ENCODE measurements around the gene LYRM7. TPM values are rescaled to one million over a fixed set of nuclear protein-coding genes. Genes with fewer than 3 reads are reported as not detected.
A peak's percentile ranks its signal among the peaks of the same experiment; 100 is the strongest.

LYRM7 gene
- total and polyA plus RNA-seq, 4 experiments from 2014 or later: 7.0 to 18.4 (median 14.1) TPM

DNA sequence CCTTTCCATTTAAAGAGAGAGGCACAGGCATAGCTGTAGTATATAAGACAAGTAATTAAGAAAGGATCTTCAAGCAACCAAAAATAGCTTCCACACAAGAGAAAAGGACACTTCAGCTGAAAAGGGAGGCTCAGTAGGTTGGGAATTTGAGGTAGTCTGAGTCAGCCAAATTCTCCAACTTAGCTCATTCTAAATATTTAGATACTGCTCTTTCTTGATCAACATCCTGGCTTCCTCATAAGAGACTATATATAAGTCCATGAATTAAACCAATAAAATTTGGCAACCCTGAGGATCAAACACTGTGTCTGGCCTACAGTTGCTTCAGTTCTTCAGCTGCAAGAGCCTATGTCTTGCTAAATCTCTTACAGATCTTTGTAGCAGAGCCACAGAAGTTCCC is 23.5 kb upstream of the LYRM7 start:
- ChIA-PET CTCF (ENCODE audit: partially characterized antibody) (interaction anchor here (1.5 kb wide), 1 partner anchor 14 kb away, joined by 6 read pairs; no protein-coding TSS in a partner anchor), POLR2A (ENCODE audit: partially characterized antibody) (interaction anchor here (1.1 to 1.4 kb wide), 2 partner anchors 16 to 18 kb away, joined by 3 to 4 read pairs; no protein-coding TSS in a partner anchor)
- Mint-ChIP-seq H3K36me3 (no peaks in the 10 kb centered on the region), H3K4me3 (no peak overlapping the region), H3K9me3 (peaks cover 0 to 3% (median 0%) of the 10 kb centered on the region in 8 donors), H3K27me3 (no peaks in the 10 kb centered on the region), H3K27ac (no peak overlapping the region), H3K4me1 (peaks cover 0 to 1% (median 0%) of the 10 kb centered on the region in 4 donors)
- no peak overlapping the region for H3K27ac ChIP-seq (ENCODE audit: low read depth, low read length)
- H3K9me3 ChIP-seq (ENCODE audit: control insufficient read depth in 1 of 2, low read length in 2 of 2): no peaks in the 10 kb centered on the region
- no peaks in the 10 kb centered on the region for H3K27me3 ChIP-seq (ENCODE audit: insufficient read depth, low read length)
- no peaks in the 10 kb centered on the region for H3K36me3 ChIP-seq (ENCODE audit: insufficient read depth, low read length)
- intact Hi-C loops (cut with micrococcal nuclease): no loop called here
- no peak for DNase-seq
- no peaks in the 10 kb centered on the region for H3K4me1 ChIP-seq (ENCODE audit: insufficient read depth, low read length)
- no peak overlapping the region for H3K4me3 ChIP-seq (ENCODE audit: low read length in 2 of 2)

DNA sequence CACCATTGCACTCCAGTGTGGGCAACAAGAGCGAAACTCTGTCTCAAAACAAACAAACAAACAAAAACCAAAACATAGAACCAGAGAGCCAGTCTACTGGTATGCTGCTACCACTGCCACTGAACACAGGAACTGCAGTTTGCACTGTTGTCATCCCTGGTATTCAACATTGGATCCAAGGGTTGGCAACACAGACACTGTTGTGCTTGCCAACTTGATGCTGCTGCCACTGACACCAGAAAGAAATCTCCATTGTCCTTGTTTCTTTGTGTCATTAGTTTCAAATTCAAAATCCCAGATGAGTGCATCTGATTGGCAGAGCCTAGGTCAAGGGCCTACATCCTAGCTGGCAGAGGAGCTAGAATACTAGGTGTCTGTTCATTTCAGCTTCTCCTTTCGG is 21.9 kb upstream of the LYRM7 start:
- DNase-seq: no peak
- Histone ChIP-seq H3K4me1 (ENCODE audit: insufficient read depth, low read length) (no peaks in the 10 kb centered on the region), H3K27ac (ENCODE audit: low read depth, low read length) (no peak overlapping the region), H3K36me3 (ENCODE audit: insufficient read depth, low read length) (no peaks in the 10 kb centered on the region), H3K27me3 (ENCODE audit: insufficient read depth, low read length) (no peaks in the 10 kb centered on the region), H3K9me3 (ENCODE audit: control insufficient read depth in 1 of 2, low read length in 2 of 2) (no peaks in the 10 kb centered on the region), H3K4me3 (ENCODE audit: low read length in 2 of 2) (no peak overlapping the region)
- Mint-ChIP-seq H3K27me3 (no peaks in the 10 kb centered on the region), H3K4me1 (no peaks in the 10 kb centered on the region), H3K36me3 (no peaks in the 10 kb centered on the region), H3K9me3 (peaks cover 0 to 3% (median 0%) of the 10 kb centered on the region in 8 donors), H3K4me3 (no peak overlapping the region), H3K27ac (peak overlapping the region in 1 of 7 donors; percentile 8)
- CTCF ChIA-PET (ENCODE audit: partially characterized antibody): interaction anchor here (0.7 to 1.5 kb wide), 3 partner anchors 153 to 364 kb away, joined by 3 to 4 read pairs (median 4); no protein-coding TSS in a partner anchor
- intact Hi-C loops (cut with micrococcal nuclease): no loop called here
- POLR2A ChIA-PET (ENCODE audit: partially characterized antibody): interaction anchor here (1.0 kb wide), 1 partner anchor 115 kb away, joined by 3 read pairs; the partner anchor contains the start of gene CDC42SE2

DNA sequence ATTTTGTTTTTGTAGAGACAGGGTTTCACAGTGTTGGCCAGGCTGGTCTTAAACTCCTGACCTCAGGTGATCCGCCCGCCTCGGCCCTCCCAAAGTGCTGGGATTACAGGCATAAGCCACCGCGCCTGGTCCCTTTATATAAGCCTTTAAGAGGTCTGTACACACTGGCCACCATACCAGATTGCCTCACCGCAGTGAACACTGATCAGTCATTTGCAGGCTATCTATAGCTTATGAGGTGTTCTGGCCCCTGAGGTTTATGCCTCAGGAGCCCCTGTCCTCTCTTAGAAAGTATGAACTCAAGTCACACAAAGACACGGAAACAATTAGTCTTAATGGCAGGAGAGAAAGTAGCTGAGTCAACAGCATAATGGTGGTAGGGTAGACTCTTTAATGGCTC is 20.3 kb upstream of the LYRM7 start:
- Histone ChIP-seq H3K27ac (ENCODE audit: low read depth, low read length) (no peak overlapping the region), H3K4me1 (ENCODE audit: insufficient read depth, low read length) (no peaks in the 10 kb centered on the region), H3K9me3 (ENCODE audit: control insufficient read depth in 1 of 2, low read length in 2 of 2) (no peaks in the 10 kb centered on the region), H3K27me3 (ENCODE audit: insufficient read depth, low read length) (no peaks in the 10 kb centered on the region), H3K4me3 (ENCODE audit: low read length in 2 of 2) (no peak overlapping the region), H3K36me3 (ENCODE audit: insufficient read depth, low read length) (no peaks in the 10 kb centered on the region)
- Mint-ChIP-seq H3K4me1 (peaks cover 0 to 2% (median 0%) of the 10 kb centered on the region in 4 donors), H3K27me3 (no peaks in the 10 kb centered on the region), H3K27ac (no peak overlapping the region), H3K4me3 (no peak overlapping the region), H3K9me3 (no peaks in the 10 kb centered on the region), H3K36me3 (no peaks in the 10 kb centered on the region)
- intact Hi-C loops (cut with micrococcal nuclease): no loop called here
- ChIA-PET POLR2A (ENCODE audit: partially characterized antibody) (no interaction called here), CTCF (ENCODE audit: partially characterized antibody) (no interaction called here)
- no peak for DNase-seq

DNA sequence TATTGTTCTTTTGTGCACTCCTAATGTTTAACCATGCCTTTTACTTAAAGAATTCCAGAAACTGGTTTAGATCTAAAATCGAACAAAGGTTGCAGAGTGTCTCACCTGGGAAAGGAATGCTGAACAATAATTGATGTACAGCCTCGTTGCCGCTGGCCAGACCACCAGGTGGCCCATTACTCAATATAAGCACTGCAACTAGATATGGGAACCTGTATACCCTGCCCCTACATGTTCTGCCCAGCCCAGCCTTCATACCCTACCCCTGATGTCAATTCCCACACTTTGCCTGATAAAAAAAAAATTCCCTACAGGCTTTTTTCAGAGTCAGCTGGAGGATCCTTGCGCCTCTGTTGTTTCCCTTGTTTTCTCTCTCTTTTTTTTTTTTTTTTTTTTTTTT is 19.5 kb upstream of the LYRM7 start:
- Histone ChIP-seq H3K4me3 (ENCODE audit: low read length in 2 of 2) (no peak overlapping the region), H3K27me3 (ENCODE audit: insufficient read depth, low read length) (no peaks in the 10 kb centered on the region), H3K27ac (ENCODE audit: low read depth, low read length) (no peak overlapping the region), H3K4me1 (ENCODE audit: insufficient read depth, low read length) (peaks cover 6% of the 10 kb centered on the region), H3K36me3 (ENCODE audit: insufficient read depth, low read length) (no peaks in the 10 kb centered on the region), H3K9me3 (ENCODE audit: control insufficient read depth in 1 of 2, low read length in 2 of 2) (no peaks in the 10 kb centered on the region)
- intact Hi-C loops (cut with micrococcal nuclease): no loop called here
- Mint-ChIP-seq H3K4me3 (no peak overlapping the region), H3K9me3 (no peaks in the 10 kb centered on the region), H3K27me3 (no peaks in the 10 kb centered on the region), H3K27ac (no peak overlapping the region), H3K36me3 (peaks cover 2 to 4% of the 10 kb centered on the region in 2 donors), H3K4me1 (peaks cover 2 to 6% (median 4%) of the 10 kb centered on the region in 4 donors)
- CTCF ChIA-PET (ENCODE audit: partially characterized antibody): no interaction called here
- DNase-seq: no peak
- POLR2A ChIA-PET (ENCODE audit: partially characterized antibody): interaction anchor here (1.4 kb wide), 1 partner anchor 10 kb away, joined by 4 read pairs; no protein-coding TSS in a partner anchor

DNA sequence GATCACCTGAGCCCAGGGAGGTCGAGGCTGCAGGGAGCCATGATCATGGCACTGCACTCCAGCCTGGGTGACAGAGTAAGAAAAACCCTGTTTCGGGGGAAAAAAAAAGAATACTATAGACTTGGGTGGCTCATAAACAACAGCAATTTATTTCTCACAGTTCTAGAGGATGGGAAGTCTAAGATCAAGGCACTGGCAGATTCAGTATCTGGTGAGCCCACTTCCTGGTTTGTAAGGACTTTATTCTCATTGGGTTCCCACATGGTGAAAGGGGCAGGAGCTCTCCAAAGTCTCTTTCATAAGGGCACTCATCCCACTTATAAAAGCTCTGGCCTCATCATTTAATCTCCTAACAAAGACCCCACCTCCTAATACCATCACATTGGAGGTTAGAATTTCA is 14.4 kb upstream of the LYRM7 start:
- H3K27ac ChIP-seq (ENCODE audit: low read depth, low read length): no peak overlapping the region
- H3K4me1 ChIP-seq (ENCODE audit: insufficient read depth, low read length): peaks cover 34% of the 10 kb centered on the region
- H3K36me3 Mint-ChIP-seq: peaks cover 36 to 41% of the 10 kb centered on the region in 2 donors
- no peaks in the 10 kb centered on the region for H3K27me3 ChIP-seq (ENCODE audit: insufficient read depth, low read length)
- H3K4me3 ChIP-seq (ENCODE audit: low read length in 2 of 2): no peak overlapping the region
- H3K9me3 Mint-ChIP-seq: peaks cover 0 to 3% (median 0%) of the 10 kb centered on the region in 8 donors
- no peaks in the 10 kb centered on the region for H3K27me3 Mint-ChIP-seq
- peak overlapping the region in 6 of 7 donors; percentile 52 to 75 (median 70) for H3K27ac Mint-ChIP-seq
- POLR2A ChIA-PET (ENCODE audit: partially characterized antibody): interaction anchor here (1.1 to 1.3 kb wide), 3 partner anchors 9 to 240 kb away, joined by 3 to 5 read pairs (median 4); partner anchors contain the start of gene HINT1
- H3K36me3 ChIP-seq (ENCODE audit: insufficient read depth, low read length): peaks cover 27% of the 10 kb centered on the region
- H3K9me3 ChIP-seq (ENCODE audit: control insufficient read depth in 1 of 2, low read length in 2 of 2): no peaks in the 10 kb centered on the region
- CTCF ChIA-PET (ENCODE audit: partially characterized antibody): no interaction called here
- H3K4me1 Mint-ChIP-seq: peaks cover 21 to 39% (median 31%) of the 10 kb centered on the region in 4 donors
- no peak for DNase-seq
- intact Hi-C loops (cut with micrococcal nuclease): no loop called here
- H3K4me3 Mint-ChIP-seq: no peak overlapping the region

DNA sequence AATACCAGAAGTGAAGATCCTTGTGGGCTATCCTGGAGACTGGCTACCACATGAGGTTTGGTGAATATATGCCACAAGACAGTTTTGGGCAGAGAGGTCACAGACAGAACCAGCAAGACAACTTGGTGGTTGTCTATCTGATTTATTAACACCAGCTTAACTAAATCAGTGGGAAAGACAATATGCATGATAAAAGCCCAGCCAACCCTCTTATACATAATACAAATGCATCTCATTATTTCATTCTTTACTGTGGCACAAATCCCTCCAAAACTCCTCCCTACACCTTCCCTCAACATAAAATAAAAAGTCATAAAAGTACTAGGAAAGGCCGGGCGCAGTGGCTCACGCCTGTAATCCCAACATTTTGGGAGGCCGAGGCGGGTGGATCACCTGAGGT is 13.8 kb upstream of the LYRM7 start:
- POLR2A ChIA-PET (ENCODE audit: partially characterized antibody): interaction anchor here (1.1 to 1.3 kb wide), 2 partner anchors 8 to 96 kb away, joined by 3 to 4 read pairs; partner anchors contain the start of gene HINT1

DNA sequence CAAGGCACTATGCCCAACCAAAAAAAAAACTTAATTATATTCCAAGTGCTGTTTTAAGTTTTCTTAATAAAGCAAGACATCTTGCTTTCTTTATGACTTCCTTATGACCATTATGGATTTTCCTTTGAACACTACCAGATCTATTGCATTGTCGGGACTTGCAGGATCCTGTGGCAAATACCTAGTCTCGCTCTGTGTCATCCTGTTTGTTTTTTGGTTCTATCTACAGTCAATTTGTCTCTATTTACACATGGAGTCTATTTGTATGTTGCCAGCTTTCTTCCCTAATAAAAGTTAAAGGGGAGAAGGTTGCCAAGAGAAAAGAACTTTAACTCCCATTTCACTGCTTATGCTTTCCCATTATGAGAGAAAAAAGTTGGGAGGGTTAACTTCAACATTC is 10.6 kb upstream of the LYRM7 start:
- Histone ChIP-seq H3K36me3 (ENCODE audit: insufficient read depth, low read length) (peaks cover 34% of the 10 kb centered on the region), H3K27me3 (ENCODE audit: insufficient read depth, low read length) (no peaks in the 10 kb centered on the region), H3K4me1 (ENCODE audit: insufficient read depth, low read length) (peaks cover 58% of the 10 kb centered on the region), H3K9me3 (ENCODE audit: control insufficient read depth in 1 of 2, low read length in 2 of 2) (no peaks in the 10 kb centered on the region), H3K27ac (ENCODE audit: low read depth, low read length) (no peak overlapping the region), H3K4me3 (ENCODE audit: low read length in 2 of 2) (no peak overlapping the region)
- peaks cover 0 to 3% (median 0%) of the 10 kb centered on the region in 8 donors for H3K9me3 Mint-ChIP-seq
- intact Hi-C loops (cut with micrococcal nuclease): loop anchor here (10.0 kb wide), 1 partner anchor 475 kb away; the partner anchor contains the start of gene RAPGEF6
- peaks cover 52 to 69% of the 10 kb centered on the region in 2 donors for H3K36me3 Mint-ChIP-seq
- DNase-seq: no peak
- peaks cover 38 to 71% (median 51%) of the 10 kb centered on the region in 4 donors for H3K4me1 Mint-ChIP-seq
- peak overlapping the region in 3 of 8 donors; percentile 7 to 35 (median 17) for H3K4me3 Mint-ChIP-seq
- ChIA-PET CTCF (ENCODE audit: partially characterized antibody) (interaction anchor here (1.0 kb wide), 1 partner anchor 213 kb away, joined by 3 read pairs; no protein-coding TSS in a partner anchor), POLR2A (ENCODE audit: partially characterized antibody) (interaction anchor here (0.9 to 1.1 kb wide), 3 partner anchors 8 to 216 kb away, joined by 3 to 4 read pairs (median 3); no protein-coding TSS in a partner anchor)
- H3K27ac Mint-ChIP-seq: peak overlapping the region in 2 of 7 donors; percentile 65 to 75
- H3K27me3 Mint-ChIP-seq: no peaks in the 10 kb centered on the region

More for the DNA sequence above, 13.8 kb upstream of the LYRM7 start:
- Mint-ChIP-seq H3K9me3 (peaks cover 0 to 3% (median 0%) of the 10 kb centered on the region in 8 donors), H3K27ac (peak overlapping the region in 2 of 7 donors; percentile 6 to 75), H3K27me3 (no peaks in the 10 kb centered on the region), H3K4me1 (peaks cover 21 to 44% (median 34%) of the 10 kb centered on the region in 4 donors), H3K4me3 (no peak overlapping the region), H3K36me3 (peaks cover 40 to 46% of the 10 kb centered on the region in 2 donors)
- Histone ChIP-seq H3K27me3 (ENCODE audit: insufficient read depth, low read length) (no peaks in the 10 kb centered on the region), H3K9me3 (ENCODE audit: control insufficient read depth in 1 of 2, low read length in 2 of 2) (no peaks in the 10 kb centered on the region), H3K36me3 (ENCODE audit: insufficient read depth, low read length) (peaks cover 28% of the 10 kb centered on the region), H3K4me3 (ENCODE audit: low read length in 2 of 2) (no peak overlapping the region), H3K4me1 (ENCODE audit: insufficient read depth, low read length) (peaks cover 40% of the 10 kb centered on the region), H3K27ac (ENCODE audit: low read depth, low read length) (no peak overlapping the region)
- CTCF ChIA-PET (ENCODE audit: partially characterized antibody): no interaction called here
- DNase-seq: no peak
- intact Hi-C loops (cut with micrococcal nuclease): no loop called here
